Ovary (tissue), 9 donors: ENCODE data around the gene SLC9A1. TPM values are rescaled to one million over a fixed set of nuclear protein-coding genes. Genes with fewer than 3 reads are reported as not detected.

ENCODE experiments used
- DNase-seq, 5 donors: peaks; one replicate each; pipeline ENCODE4 v3.0.0-alpha.2; 2019 to 2020
- H3K27ac ChIP-seq, 2 donors: fragments of 200-600 bp; one replicate each; pipeline versions ENCODE4 v1.5.1 to v1.8.0; 2019 to 2022
- H3K27me3 ChIP-seq: fragments of 200-600 bp; one replicate; pipeline ENCODE4 v1.8.0; 2022
- H3K36me3 ChIP-seq: fragments of 200-600 bp; sonication (generic); one replicate; pipeline ENCODE4 v1.5.1; 2019
- H3K4me1 ChIP-seq: one replicate; pipeline ENCODE4 v1.8.1; 2013; ENCODE audit warnings: mild to moderate bottlenecking, moderate library complexity; ENCODE audit not compliant: insufficient read depth
- H3K4me3 ChIP-seq: fragments of 200-600 bp; sonication (generic); one replicate; pipeline ENCODE4 v1.5.1; 2017
- H3K9me3 ChIP-seq, 2 donors: fragments of 200-600 bp in 1 of 2; sonication (generic) in 1 of 2; one replicate each; pipeline versions ENCODE4 v1.5.1 to v1.8.1; 2013 to 2019; ENCODE audit warnings: mild to moderate bottlenecking in 1 of 2, moderate library complexity in 1 of 2
- CTCF ChIP-seq, 3 donors: fragments of 450-650 bp in 2 of 3; fragments of 200-600 bp in 1 of 3; IDR thresholded peaks; one replicate each; pipeline versions ENCODE4 v1.5.1 to v1.8.0; 2016 to 2022; ENCODE audit warnings: antibody characterized with exemption in 3 of 3, mild to moderate bottlenecking in 1 of 3
- EP300 ChIP-seq: sonication (generic); formaldehyde crosslinking; IDR thresholded peaks from one replicate; pipeline ENCODE4 v1.6.1; 2017; ENCODE audit warnings: antibody characterized with exemption
- POLR2A ChIP-seq: fragments of 450-650 bp; IDR thresholded peaks from one replicate; pipeline ENCODE4 v1.6.1; 2017; ENCODE audit warnings: antibody characterized with exemption, mild to moderate bottlenecking, moderate library complexity
- WGBS, 3 donors: extraction: QIAGEN DNeasy Blood & Tissue Kit in 1 of 3; methylation state at CpG; one replicate each; pipeline versions ENCODE4 v1.1.5 to v1.1.7; 2013 to 2017; 5-methylcytosine and 5-hydroxymethylcytosine counted together
- intact Hi-C, 4 donors: fragments of 100-400 bp; cut with DNase I; formaldehyde crosslinking; loops; one replicate each; pipeline versions ENCODE4 v1.11.0 to v1.15.1; 2022 to 2023
- polyA plus RNA-seq, 2 donors: library from polyadenylated mRNA; stranded (reverse); fragments of 200-250 nt in 1 of 2; fragments of 350-450 nt in 1 of 2; fragmentation: Illumina TruSeq in 1 of 2; extraction: RNeasy Lipid Tissue Mini Kit (QIAGEN cat#74804) in 1 of 2; gene quantifications; one replicate each; pipeline ENCODE4 v1.2.3, GENCODE V29; 2013 to 2014
- total RNA-seq, 7 donors: library from RNA; depleted of rRNA in 2 of 7; stranded (reverse); fragments of >200 nt in 2 of 7; fragmentation: NEBNext Ultra II Directional in 3 of 7; extraction: Animal tissue kit (Norgen Biotek cat#: 25700) in 3 of 7; gene quantifications; one replicate each; pipeline versions ENCODE4 v1.1.0 to v1.2.4, GENCODE V29; 2016 to 2023
- donor health status: DM: no; HTN: no; CAD: no; lungs with moderate emphysema.
- donor health status: DM: no; HTN: no; CAD: no.
- donor health status: Bipolar disorder and iron deficiency.
- donor health status: DM: yes; HTN: yes; CAD: no.
- donor health status: DM: no; HTN: no; CAD: no.
- donor health status: DM: yes; HTN: yes; CAD: no.

The SLC9A1 gene
- total and polyA plus RNA-seq, 9 donors: 8.6 to 33.7 (median 14.8) TPM

DNA sequence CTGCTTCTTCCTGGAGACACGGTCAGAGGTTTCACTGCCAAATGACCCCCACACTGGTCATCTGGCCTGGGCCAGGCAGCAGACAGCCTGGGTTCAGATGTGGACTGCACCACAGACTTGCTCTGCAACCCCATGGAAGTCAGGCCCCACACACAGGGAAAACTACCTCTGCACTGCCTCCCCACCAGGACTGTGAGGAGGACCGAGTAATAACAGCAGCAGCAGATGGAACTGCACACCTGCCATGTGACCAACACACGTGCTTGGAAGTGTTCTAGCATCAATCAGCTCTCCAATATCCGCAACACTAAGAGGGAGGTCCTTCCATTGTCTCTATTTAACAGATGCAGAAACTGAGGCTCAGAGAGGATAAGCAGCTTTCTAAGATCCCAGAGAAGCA lies 51.4 kb downstream of the SLC9A1 start:
- H3K4me1 ChIP-seq: peaks cover 4% of the 10 kb centered on the region
- H3K9me3 ChIP-seq: no peaks in the 10 kb centered on the region
- H3K4me3 ChIP-seq: no peak overlapping the region
- TF ChIP-seq POLR2A (no peak), CTCF (IDR thresholded peaks at IDR 0.05) (no peak)
- no peaks in the 10 kb centered on the region for H3K27me3 ChIP-seq
- intact Hi-C loops: loop anchor here (2.0 to 10.0 kb wide), 4 partner anchors 94 to 291 kb away; partner anchors contain the start of gene GPR3 (in 3 of the 4)
- no peak overlapping the region for H3K27ac ChIP-seq
- no peaks in the 10 kb centered on the region for H3K36me3 ChIP-seq
- DNase-seq: no peak
- WGBS, 3 donors: 49 to 56% (median 49%) methylated on average over 4 of the region's 4 CpGs

DNA sequence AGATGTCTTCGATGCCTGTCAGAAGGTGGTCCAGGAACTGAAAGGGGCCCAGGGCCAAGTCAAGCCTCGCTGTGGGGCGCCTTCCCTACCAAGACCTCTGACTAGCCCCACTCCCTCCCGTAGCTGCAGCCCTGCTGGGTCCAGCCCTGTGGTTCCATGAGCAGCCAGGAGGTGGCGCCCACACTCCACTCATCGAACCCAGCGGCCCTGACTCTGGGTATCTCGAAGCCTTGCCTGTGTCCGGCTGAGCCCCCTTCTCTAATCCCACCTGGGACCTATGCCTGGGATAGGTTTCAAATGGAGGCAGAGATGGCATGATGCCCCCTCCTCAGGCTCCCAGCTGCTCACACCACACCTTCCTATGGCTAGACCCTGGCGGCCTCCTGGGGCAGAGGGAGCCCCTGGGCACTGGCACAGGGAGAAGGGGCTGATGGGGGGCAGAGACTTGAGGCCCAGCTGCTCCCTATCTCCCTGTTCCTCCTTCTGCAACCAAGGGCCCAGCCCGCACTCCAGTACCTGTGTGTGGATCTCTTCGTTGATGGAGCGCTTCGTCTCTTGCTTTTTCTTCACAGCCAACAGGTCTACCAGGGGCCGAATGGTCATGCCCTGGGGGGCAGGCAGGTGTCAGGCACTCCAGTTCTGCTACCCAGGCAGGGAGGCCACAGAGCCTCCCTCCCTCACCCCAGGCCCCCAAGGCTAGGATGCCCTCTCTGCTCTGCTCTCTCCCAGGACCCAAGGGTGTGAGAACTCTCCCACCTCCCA lies 52.0 kb downstream of the SLC9A1 start:
- Histone ChIP-seq H3K27ac (no peak overlapping the region), H3K27me3 (no peaks in the 10 kb centered on the region), H3K36me3 (no peaks in the 10 kb centered on the region), H3K4me1 (peaks cover 4% of the 10 kb centered on the region), H3K9me3 (no peaks in the 10 kb centered on the region), H3K4me3 (no peak overlapping the region)
- TF ChIP-seq EP300 (no peak), POLR2A (no peak), CTCF (IDR thresholded peaks at IDR 0.05) (peak; percentile 84 to 96 (median 93))
- 37 to 40% (median 39%) methylated on average over 15 of the region's 15 CpGs for WGBS, 3 donors
- peak; percentile 66 to 90 (median 82) for DNase-seq
- intact Hi-C loops: loop anchor here (2.0 to 10.0 kb wide), 4 partner anchors 94 to 292 kb away; partner anchors contain the start of gene GPR3 (in 3 of the 4)

- no peak for TF ChIP-seq POLR2A
- Histone ChIP-seq H3K27me3 (no peaks in the 10 kb centered on the region), H3K27ac (no peak overlapping the region), H3K9me3 (no peaks in the 10 kb centered on the region), H3K36me3 (no peaks in the 10 kb centered on the region), H3K4me1 (peaks cover 4% of the 10 kb centered on the region), H3K4me3 (no peak overlapping the region)
- intact Hi-C loops: loop anchor here (2.0 to 10.0 kb wide), 4 partner anchors 95 to 293 kb away; partner anchors contain the start of gene GPR3 (in 3 of the 4)
- 69 to 74% (median 70%) methylated on average over 17 of the region's 17 CpGs for WGBS, 3 donors
- peak in 1 of 5 donors; percentile 44 for DNase-seq
These were observed 52.7 kb downstream of the SLC9A1 start for GRCh38 chr1:27102134-27102706.

DNA sequence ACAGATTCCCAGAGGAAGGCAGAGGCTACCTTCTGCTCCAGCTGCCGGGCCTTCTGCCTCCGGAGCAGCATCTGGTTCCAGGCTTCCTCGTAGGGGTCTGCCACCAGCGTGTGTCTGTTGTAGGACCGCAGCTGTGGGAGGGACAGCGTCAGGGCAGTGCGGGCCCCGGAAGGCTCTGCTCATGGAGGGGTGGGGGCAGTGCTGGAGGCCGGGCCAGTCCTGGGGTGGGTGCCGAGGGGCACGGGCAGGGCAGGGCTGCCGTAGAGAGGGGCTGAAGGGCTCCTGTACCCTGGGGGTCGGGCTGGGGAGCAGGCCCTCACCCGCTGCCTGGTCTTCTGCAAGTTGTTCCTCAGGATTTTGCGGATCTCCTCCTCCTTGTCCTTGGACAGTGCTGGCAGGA lies 53.2 kb downstream of the SLC9A1 start:
- no peaks in the 10 kb centered on the region for H3K36me3 ChIP-seq

More for the DNA sequence above, 53.2 kb downstream of the SLC9A1 start:
- 82 to 90% (median 87%) methylated on average over 12 to 15 of the region's 15 CpGs for WGBS, 3 donors
- H3K27ac ChIP-seq: no peak overlapping the region
- no peaks in the 10 kb centered on the region for H3K9me3 ChIP-seq
- no peak overlapping the region for H3K4me3 ChIP-seq
- intact Hi-C loops: loop anchor here (2.0 to 10.0 kb wide), 4 partner anchors 96 to 293 kb away; partner anchors contain the start of gene GPR3 (in 3 of the 4)
- H3K4me1 ChIP-seq: peaks cover 4% of the 10 kb centered on the region
- peak in 1 of 5 donors; percentile 41 for DNase-seq
- TF ChIP-seq EP300: no peak
- no peak for TF ChIP-seq POLR2A
- no peak for TF ChIP-seq CTCF (IDR thresholded peaks at IDR 0.05)
- H3K27me3 ChIP-seq: no peaks in the 10 kb centered on the region
